ENCODE data around the gene PXMP4.
"Not testable (repeated sequence)": the region's sequence is repeated elsewhere in the genome, so short reads cannot be mapped to it uniquely, and the experiment has no call there.

Gene PXMP4

GRCh38 chr20:33757458-33757857, 37.3 kb upstream of the PXMP4 start:
- H3K4me3 ChIP-seq (ENCODE audit: low read depth, low read length): no peak overlapping the region
- TF ChIP-seq CTCF (IDR thresholded peaks at IDR 0.05; ENCODE audit: low read depth, low read length): no peak

GRCh38 chr20:33757046-33757445, 36.9 kb upstream of the PXMP4 start:
- no peak for TF ChIP-seq CTCF (IDR thresholded peaks at IDR 0.05; ENCODE audit: low read depth, low read length)
- H3K4me3 ChIP-seq (ENCODE audit: low read depth, low read length): no peak overlapping the region

- H3K4me3 ChIP-seq (ENCODE audit: low read depth, low read length): not testable (repeated sequence)
These were observed 35.9 kb upstream of the PXMP4 start for GRCh38 chr20:33755936-33756490.

- no peak for TF ChIP-seq CTCF (IDR thresholded peaks at IDR 0.05; ENCODE audit: low read depth, low read length)
These were observed 33.7 kb upstream of the PXMP4 start for GRCh38 chr20:33753763-33754162.

GRCh38 chr20:33753143-33753542, 33.0 kb upstream of the PXMP4 start:
- TF ChIP-seq CTCF (IDR thresholded peaks at IDR 0.05; ENCODE audit: low read depth, low read length): no peak
- H3K4me3 ChIP-seq (ENCODE audit: low read depth, low read length): no peak overlapping the region

More at GRCh38 chr20:33753763-33754162, 33.7 kb upstream of the PXMP4 start:
- no peak overlapping the region for H3K4me3 ChIP-seq (ENCODE audit: low read depth, low read length)

GRCh38 chr20:33751775-33752174, 31.7 kb upstream of the PXMP4 start:
- TF ChIP-seq CTCF (IDR thresholded peaks at IDR 0.05; ENCODE audit: low read depth, low read length): no peak
- H3K4me3 ChIP-seq (ENCODE audit: low read depth, low read length): no peak overlapping the region

GRCh38 chr20:33746325-33746998, 26.4 kb upstream of the PXMP4 start:
- no peak overlapping the region for H3K4me3 ChIP-seq (ENCODE audit: low read depth, low read length)
- TF ChIP-seq CTCF (IDR thresholded peaks at IDR 0.05; ENCODE audit: low read depth, low read length): no peak
